Prostate gland (tissue), 2 donors: ENCODE data around the gene CST11.

ENCODE experiments used
- POLR2A ChIP-seq: fragments of 450-650 bp; IDR thresholded peaks from one replicate; pipeline ENCODE4 v1.6.1; 2016; ENCODE audit warnings: antibody characterized with exemption, mild to moderate bottlenecking
- POLR2AphosphoS5 ChIP-seq: sonication (generic); formaldehyde crosslinking; IDR thresholded peaks from one replicate; pipeline ENCODE4 v1.6.1; 2017; ENCODE audit warnings: antibody characterized with exemption
- TF ChIP-seq, protein P1 (sequence below), 4 experiments: fragments of 200-600 bp in 2 of 4; fragments of 450-650 bp in 2 of 4; sonication (generic) in 2 of 4; IDR thresholded peaks; 1 replicate in 3 of 4; 2 replicates in 1 of 4; pipeline ENCODE4 v1.5.1; 2016 to 2019; ENCODE audit warnings: antibody characterized with exemption in 4 of 4, mild to moderate bottlenecking in 2 of 4, moderate library complexity in 2 of 4

GRCh38 chr20:23410916-23411695, 41.6 kb downstream of the CST11 start:
- TF ChIP-seq, protein P1, sequence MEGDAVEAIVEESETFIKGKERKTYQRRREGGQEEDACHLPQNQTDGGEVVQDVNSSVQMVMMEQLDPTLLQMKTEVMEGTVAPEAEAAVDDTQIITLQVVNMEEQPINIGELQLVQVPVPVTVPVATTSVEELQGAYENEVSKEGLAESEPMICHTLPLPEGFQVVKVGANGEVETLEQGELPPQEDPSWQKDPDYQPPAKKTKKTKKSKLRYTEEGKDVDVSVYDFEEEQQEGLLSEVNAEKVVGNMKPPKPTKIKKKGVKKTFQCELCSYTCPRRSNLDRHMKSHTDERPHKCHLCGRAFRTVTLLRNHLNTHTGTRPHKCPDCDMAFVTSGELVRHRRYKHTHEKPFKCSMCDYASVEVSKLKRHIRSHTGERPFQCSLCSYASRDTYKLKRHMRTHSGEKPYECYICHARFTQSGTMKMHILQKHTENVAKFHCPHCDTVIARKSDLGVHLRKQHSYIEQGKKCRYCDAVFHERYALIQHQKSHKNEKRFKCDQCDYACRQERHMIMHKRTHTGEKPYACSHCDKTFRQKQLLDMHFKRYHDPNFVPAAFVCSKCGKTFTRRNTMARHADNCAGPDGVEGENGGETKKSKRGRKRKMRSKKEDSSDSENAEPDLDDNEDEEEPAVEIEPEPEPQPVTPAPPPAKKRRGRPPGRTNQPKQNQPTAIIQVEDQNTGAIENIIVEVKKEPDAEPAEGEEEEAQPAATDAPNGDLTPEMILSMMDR (IDR thresholded peaks at IDR 0.05): no peak
- no peak for TF ChIP-seq POLR2A
- no peak for TF ChIP-seq POLR2AphosphoS5
